Esophagus (tissue), 2 donors: ENCODE data around the gene LGMN. TPM values are rescaled to one million over a fixed set of nuclear protein-coding genes. Genes with fewer than 3 reads are reported as not detected.
"Not testable (repeated sequence)": the region's sequence is repeated elsewhere in the genome, so short reads cannot be mapped to it uniquely, and the experiment has no call there.

Experiments
- H3K27ac ChIP-seq, 2 donors: one replicate each; pipeline ENCODE4 v1.5.1; 2013; ENCODE audit warnings: low read depth in 2 of 2, mild to moderate bottlenecking in 2 of 2, inconsistent platforms in 1 of 2, low read length in 1 of 2, moderate library complexity in 1 of 2
- H3K27me3 ChIP-seq, 2 donors: one replicate each; pipeline ENCODE4 v1.6.1; 2013; ENCODE audit warnings: low read length in 2 of 2, control low read depth in 1 of 2, mild to moderate bottlenecking in 1 of 2; ENCODE audit not compliant: insufficient read depth in 2 of 2, control insufficient read depth in 1 of 2
- H3K36me3 ChIP-seq, 2 donors: one replicate each; pipeline ENCODE4 v1.6.1; 2013; ENCODE audit warnings: low read length in 1 of 2; ENCODE audit not compliant: control insufficient read depth in 2 of 2, insufficient read depth in 2 of 2
- H3K4me1 ChIP-seq, 2 donors: one replicate each; pipeline ENCODE4 v1.6.1; 2013; ENCODE audit warnings: low read length in 1 of 2; ENCODE audit not compliant: control insufficient read depth in 2 of 2, insufficient read depth in 2 of 2
- H3K4me3 ChIP-seq, 2 donors: one replicate each; pipeline ENCODE4 v1.5.1; 2013; ENCODE audit warnings: low read length in 2 of 2, mild to moderate bottlenecking in 2 of 2, low read depth in 1 of 2, moderate library complexity in 1 of 2
- H3K9me3 ChIP-seq, 2 donors: one replicate each; pipeline ENCODE4 v1.6.1; 2013; ENCODE audit warnings: mild to moderate bottlenecking in 2 of 2, low read depth in 1 of 2, low read length in 1 of 2, moderate library complexity in 1 of 2; ENCODE audit not compliant: control insufficient read depth in 2 of 2, insufficient read depth in 1 of 2
- WGBS, 2 donors: extraction: QIAGEN DNeasy Blood & Tissue Kit; methylation state at CpG; one replicate each; pipeline ENCODE4 v1.1.7; 2013; 5-methylcytosine and 5-hydroxymethylcytosine counted together
- polyA plus RNA-seq, 2 donors: library from polyadenylated mRNA; stranded (reverse); fragments of 200-250 nt; gene quantifications; one replicate each; pipeline ENCODE4 v1.2.3, GENCODE V29; 2013
- donor health status: healthy with polysubstance abuse.
- donor health status: Bipolar disorder and iron deficiency.

Gene LGMN
- polyA plus RNA-seq, 2 donors = 39.0 to 49.9 TPM

- peaks cover 0 to 4% of the 10 kb centered on the region in 2 donors for H3K4me1 ChIP-seq
- H3K27me3 ChIP-seq = no peaks in the 10 kb centered on the region
- no peak overlapping the region for H3K27ac ChIP-seq
- H3K36me3 ChIP-seq = peaks cover 0 to 5% of the 10 kb centered on the region in 2 donors
- H3K4me3 ChIP-seq = no peak overlapping the region
- H3K9me3 ChIP-seq = no peaks in the 10 kb centered on the region
- WGBS, 2 donors = 67 to 71% methylated on average over 11 of the region's 11 CpGs
Measured at GRCh38 chr14:92717571-92718042, 30.8 kb downstream of the LGMN start.

GRCh38 chr14:92716131-92716530, 32.3 kb downstream of the LGMN start:
- 94 to 95% methylated on average over 10 of the region's 10 CpGs for WGBS, 2 donors
- Histone ChIP-seq H3K27ac (no peak overlapping the region), H3K4me3 (no peak overlapping the region), H3K36me3 (peaks cover 3 to 13% of the 10 kb centered on the region in 2 donors), H3K27me3 (no peaks in the 10 kb centered on the region), H3K4me1 (peaks cover 0 to 4% of the 10 kb centered on the region in 2 donors), H3K9me3 (no peaks in the 10 kb centered on the region)

- H3K27ac ChIP-seq, H3K27me3 ChIP-seq, H3K4me1 ChIP-seq, H3K9me3 ChIP-seq, H3K4me3 ChIP-seq: not testable (repeated sequence)
- peaks cover 4 to 26% of the 10 kb centered on the region in 2 donors for H3K36me3 ChIP-seq
- WGBS, 2 donors = 76% methylated on average over 7 of the region's 7 CpGs
Measured at GRCh38 chr14:92714739-92715307, 33.6 kb downstream of the LGMN start.

- H3K9me3 ChIP-seq = no peaks in the 10 kb centered on the region
- 93 to 96% methylated on average over 8 of the region's 8 CpGs for whole genome bisulfite sequencing, 2 donors
- H3K36me3 ChIP-seq = peaks cover 4 to 32% of the 10 kb centered on the region in 2 donors
- H3K27ac ChIP-seq = no peak overlapping the region
- H3K27me3 ChIP-seq = no peaks in the 10 kb centered on the region
- no peak overlapping the region for H3K4me3 ChIP-seq
- no peaks in the 10 kb centered on the region for H3K4me1 ChIP-seq
Measured at GRCh38 chr14:92712654-92713051, 35.8 kb downstream of the LGMN start.

- H3K4me3 ChIP-seq = no peak overlapping the region
- H3K27ac ChIP-seq = no peak overlapping the region
- no peaks in the 10 kb centered on the region for H3K4me1 ChIP-seq
- H3K9me3 ChIP-seq = no peaks in the 10 kb centered on the region
- 92 to 94% methylated on average over 7 of the region's 7 CpGs for WGBS, 2 donors
- H3K36me3 ChIP-seq = peaks cover 4 to 32% of the 10 kb centered on the region in 2 donors
- H3K27me3 ChIP-seq = no peaks in the 10 kb centered on the region
Measured at GRCh38 chr14:92711976-92712653, 36.3 kb downstream of the LGMN start.

- WGBS, 2 donors = 95 to 96% methylated on average over 5 of the region's 5 CpGs
- no peaks in the 10 kb centered on the region for H3K4me1 ChIP-seq
- peaks cover 4 to 39% of the 10 kb centered on the region in 2 donors for H3K36me3 ChIP-seq
- H3K27ac ChIP-seq = no peak overlapping the region
- H3K27me3 ChIP-seq = no peaks in the 10 kb centered on the region
- H3K9me3 ChIP-seq = no peaks in the 10 kb centered on the region
- no peak overlapping the region for H3K4me3 ChIP-seq
Measured at GRCh38 chr14:92710001-92710341, 38.5 kb downstream of the LGMN start.

GRCh38 chr14:92709340-92710000, 39.0 kb downstream of the LGMN start:
- H3K27me3 ChIP-seq = no peaks in the 10 kb centered on the region
- no peaks in the 10 kb centered on the region for H3K9me3 ChIP-seq
- no peak overlapping the region for H3K4me3 ChIP-seq
- H3K27ac ChIP-seq = no peak overlapping the region
- peaks cover 4 to 41% of the 10 kb centered on the region in 2 donors for H3K36me3 ChIP-seq
- WGBS, 2 donors = 87 to 89% methylated on average over 13 of the region's 13 CpGs
- no peaks in the 10 kb centered on the region for H3K4me1 ChIP-seq

GRCh38 chr14:92706386-92706785, 42.0 kb downstream of the LGMN start:
- peaks cover 4 to 37% of the 10 kb centered on the region in 2 donors for H3K36me3 ChIP-seq
- no peak overlapping the region for H3K27ac ChIP-seq
- H3K4me1 ChIP-seq = no peaks in the 10 kb centered on the region
- no peaks in the 10 kb centered on the region for H3K27me3 ChIP-seq
- no peaks in the 10 kb centered on the region for H3K9me3 ChIP-seq
- 92% methylated on average over 13 to 15 of the region's 15 CpGs for WGBS, 2 donors
- no peak overlapping the region for H3K4me3 ChIP-seq

- Histone ChIP-seq H3K4me3 (no peak overlapping the region), H3K36me3 (peaks cover 0 to 23% of the 10 kb centered on the region in 2 donors), H3K4me1 (no peaks in the 10 kb centered on the region), H3K27ac (no peak overlapping the region), H3K27me3 (no peaks in the 10 kb centered on the region), H3K9me3 (no peaks in the 10 kb centered on the region)
- 90 to 92% methylated on average over 11 of the region's 11 CpGs for WGBS, 2 donors
Measured at GRCh38 chr14:92704821-92705220, 43.6 kb downstream of the LGMN start.
